GM10266 (cell line): ENCODE results near the gene CHMP1B.
"Not testable (repeated sequence)": the region's sequence is repeated elsewhere in the genome, so short reads cannot be mapped to it uniquely, and the experiment has no call there.

ENCODE experiments used
- DNase-seq: peaks from one replicate; pipeline ENCODE4 v3.0.0; 2012; ENCODE audit errors: extremely low spot score
- TF ChIP-seq, protein P1 (sequence below): IDR thresholded peaks from 2 replicates; pipeline ENCODE4 v1.5.1; 2012; ENCODE audit warnings: mild to moderate bottlenecking, low read depth; ENCODE audit not compliant: control insufficient read depth, insufficient read depth; ENCODE audit errors: missing control alignments

The CHMP1B gene

DNA sequence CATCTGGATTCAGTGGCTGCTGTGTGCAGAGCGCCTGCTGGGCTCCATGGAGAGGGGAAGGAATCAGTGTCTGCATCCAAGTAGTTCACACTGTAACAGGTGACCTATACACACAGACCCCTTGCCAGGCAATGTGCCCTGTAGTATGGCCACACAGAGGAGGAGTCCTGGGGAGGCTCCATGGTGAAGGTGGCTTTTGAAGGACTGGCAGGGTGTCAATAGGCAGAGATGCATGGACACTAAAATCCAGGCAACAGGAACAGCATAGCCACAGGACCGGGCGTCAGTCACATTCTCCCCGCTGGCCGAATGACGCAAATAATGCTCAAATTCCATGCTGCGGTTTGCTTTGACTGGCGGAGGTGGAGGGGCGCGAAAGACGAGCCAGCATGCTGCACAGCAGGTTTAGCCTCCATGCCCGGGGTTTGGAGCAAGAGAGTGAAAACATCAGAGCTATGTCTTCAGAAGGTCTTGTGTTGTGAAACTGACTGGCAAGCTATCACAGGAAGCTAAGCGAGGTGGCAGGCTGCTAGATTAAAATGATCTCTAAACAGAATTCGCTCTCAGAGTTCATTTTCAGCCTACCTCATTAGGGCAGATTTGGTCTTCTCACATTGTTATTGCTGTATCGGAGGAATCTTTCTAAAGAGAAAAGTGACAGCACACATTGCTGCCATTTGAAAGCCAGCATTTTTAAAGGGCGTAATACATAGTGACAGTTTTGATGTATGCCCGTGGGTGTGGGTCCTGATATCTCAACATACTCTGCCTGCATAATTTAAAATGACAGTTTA lies 1.2 kb upstream of the CHMP1B start:
- no peak for DNase-seq
- TF ChIP-seq, protein P1, sequence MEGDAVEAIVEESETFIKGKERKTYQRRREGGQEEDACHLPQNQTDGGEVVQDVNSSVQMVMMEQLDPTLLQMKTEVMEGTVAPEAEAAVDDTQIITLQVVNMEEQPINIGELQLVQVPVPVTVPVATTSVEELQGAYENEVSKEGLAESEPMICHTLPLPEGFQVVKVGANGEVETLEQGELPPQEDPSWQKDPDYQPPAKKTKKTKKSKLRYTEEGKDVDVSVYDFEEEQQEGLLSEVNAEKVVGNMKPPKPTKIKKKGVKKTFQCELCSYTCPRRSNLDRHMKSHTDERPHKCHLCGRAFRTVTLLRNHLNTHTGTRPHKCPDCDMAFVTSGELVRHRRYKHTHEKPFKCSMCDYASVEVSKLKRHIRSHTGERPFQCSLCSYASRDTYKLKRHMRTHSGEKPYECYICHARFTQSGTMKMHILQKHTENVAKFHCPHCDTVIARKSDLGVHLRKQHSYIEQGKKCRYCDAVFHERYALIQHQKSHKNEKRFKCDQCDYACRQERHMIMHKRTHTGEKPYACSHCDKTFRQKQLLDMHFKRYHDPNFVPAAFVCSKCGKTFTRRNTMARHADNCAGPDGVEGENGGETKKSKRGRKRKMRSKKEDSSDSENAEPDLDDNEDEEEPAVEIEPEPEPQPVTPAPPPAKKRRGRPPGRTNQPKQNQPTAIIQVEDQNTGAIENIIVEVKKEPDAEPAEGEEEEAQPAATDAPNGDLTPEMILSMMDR: no peak

DNA sequence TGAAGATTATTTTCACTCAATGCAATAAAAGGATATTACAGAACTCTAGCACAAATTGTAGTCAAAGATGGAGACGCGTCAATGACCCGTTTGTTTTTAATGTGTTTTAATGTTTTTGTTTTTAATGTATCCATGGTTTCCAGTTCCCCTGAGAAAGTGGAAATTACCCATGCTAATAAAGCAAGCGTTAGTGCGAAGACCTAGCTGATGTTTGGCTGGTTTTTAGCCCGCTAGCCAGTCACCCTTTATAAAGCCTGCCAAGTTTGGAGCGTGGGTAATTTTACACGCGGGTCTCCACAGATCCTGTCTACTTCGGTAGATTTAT lies 430 bp upstream of the CHMP1B start:
- no peak for DNase-seq
- TF ChIP-seq, protein P1: no peak

DNA sequence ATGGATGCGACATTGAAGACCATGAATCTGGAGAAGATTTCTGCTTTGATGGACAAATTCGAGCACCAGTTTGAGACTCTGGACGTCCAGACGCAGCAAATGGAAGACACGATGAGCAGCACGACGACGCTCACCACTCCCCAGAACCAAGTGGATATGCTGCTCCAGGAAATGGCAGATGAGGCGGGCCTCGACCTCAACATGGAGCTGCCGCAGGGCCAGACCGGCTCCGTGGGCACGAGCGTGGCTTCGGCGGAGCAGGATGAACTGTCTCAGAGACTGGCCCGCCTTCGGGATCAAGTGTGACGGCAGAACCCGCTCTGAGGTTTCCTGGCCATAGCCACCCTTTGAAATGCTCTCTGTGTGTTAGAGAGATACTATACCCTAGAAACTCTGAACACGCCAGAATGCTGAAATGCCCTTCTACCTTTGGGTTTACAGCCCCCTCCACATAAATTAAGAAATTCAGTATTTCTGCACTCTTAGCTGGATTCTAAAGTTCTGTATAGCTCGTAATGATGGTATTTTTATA lies 659 bp downstream of the CHMP1B start:
- DNase-seq: peak; percentile 28

DNA sequence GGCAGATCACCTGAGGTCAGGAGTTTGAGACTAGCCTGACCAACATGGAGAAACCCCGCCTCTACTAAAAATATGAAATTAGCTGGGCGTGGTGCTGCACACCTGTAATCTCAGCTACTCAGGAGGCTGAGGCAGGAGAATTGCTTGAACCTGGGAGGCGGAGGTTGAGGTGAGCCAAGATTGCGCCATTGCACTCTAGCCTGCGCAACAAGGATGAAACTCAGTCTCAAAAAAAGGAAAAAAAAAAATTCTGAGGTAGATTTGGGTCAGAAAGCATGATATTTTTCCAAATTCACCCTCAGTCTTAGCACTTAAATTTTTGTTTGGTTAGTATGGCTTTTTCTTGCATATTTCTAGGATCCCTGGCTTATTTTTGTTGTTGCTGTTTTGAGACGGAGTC lies 3.3 kb downstream of the CHMP1B start:
- DNase-seq: not testable (repeated sequence)

More for the DNA sequence above, 659 bp downstream of the CHMP1B start:
- TF ChIP-seq, protein P1: no peak

DNA sequence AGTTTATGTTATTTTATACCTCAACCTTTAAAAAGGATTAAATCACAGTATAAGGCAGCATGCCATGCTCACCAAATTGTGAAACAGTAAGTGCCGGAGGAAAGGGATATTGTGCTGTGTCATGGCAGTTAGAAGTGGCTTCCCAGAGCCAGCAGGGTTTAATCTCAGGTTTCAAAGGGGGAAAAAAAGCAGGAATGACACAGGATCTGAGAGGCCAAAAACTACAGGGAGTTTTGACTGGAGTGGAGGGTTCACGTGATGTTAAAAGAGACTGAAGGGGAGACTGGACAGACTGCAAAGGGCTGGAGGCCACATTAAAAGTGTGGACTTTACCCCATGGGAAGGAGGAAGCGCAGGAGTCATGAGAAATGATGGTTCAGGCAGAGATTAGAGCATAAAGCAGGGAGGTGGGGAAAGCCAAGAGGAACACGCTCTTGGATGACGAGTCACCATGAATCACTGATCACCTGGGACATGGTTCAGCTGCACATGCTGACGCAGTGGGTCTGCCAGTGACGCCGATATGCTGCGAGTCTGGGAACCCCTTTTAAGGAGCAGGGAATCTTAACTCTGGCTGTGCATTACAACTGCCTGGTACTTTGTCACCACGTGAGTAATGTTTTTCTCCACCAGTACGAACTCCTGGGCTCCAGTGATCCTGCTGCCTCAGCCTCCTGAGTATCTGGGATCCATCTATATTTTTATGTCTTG lies 6.1 kb downstream of the CHMP1B start:
- DNase-seq: no peak
- TF ChIP-seq, protein P1: no peak

DNA sequence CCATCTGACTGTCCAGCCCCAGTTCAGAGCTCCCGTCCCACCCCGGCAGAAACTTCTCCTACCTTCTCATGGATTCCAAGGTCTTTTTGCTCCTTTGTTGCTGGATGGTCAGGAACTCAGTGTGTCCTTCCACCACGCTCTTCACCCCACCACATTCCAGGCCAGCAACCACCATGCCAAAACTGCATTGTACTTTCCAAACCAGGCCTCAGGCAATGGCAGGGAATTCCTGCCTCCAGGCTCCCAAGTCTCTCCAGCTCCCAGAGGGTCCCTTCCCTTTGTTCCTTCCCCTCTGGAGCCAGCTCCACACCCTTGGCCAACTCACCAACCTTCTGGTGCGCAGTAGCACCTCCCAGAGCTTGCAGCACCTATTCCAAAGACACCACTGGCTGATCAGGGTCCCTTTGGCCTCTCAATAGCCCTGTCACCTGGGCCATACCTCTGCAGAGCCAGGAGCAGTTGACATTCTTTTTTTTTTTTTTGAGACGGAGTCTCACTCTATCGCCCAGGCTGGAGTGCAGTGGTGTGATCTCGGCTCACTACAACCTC lies 8.1 kb downstream of the CHMP1B start:
- TF ChIP-seq, protein P1: no peak
- no peak for DNase-seq

DNA sequence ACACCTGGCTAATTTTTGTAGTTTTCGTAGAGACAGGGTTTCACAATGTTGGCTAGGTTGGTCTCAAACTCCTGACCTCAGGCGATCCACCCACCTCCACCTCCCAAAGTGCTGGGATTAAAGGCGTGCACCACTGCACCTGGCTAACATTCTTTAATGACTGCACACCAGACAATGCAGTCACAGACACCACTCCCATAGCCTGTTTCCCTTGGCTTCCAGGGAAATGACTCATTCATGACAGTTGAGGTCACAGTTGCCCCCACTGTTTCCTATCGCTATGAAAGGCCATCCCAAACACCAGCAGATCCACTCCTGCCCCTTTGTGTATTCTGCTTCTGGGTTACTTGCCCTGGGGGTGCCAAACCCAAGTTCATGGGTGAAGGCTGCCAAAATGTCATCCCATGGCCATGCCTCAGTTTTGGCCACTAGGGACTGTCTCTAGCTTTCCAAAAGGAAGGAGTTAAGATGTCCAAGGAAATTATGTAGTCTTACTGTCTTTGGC lies 8.7 kb downstream of the CHMP1B start:
- TF ChIP-seq, protein P1: no peak
- DNase-seq: no peak
